ENCODE results near the gene PIK3R1.
"Not testable (repeated sequence)": the region's sequence is repeated elsewhere in the genome, so short reads cannot be mapped to it uniquely, and the experiment has no call there.

PIK3R1 gene

DNA sequence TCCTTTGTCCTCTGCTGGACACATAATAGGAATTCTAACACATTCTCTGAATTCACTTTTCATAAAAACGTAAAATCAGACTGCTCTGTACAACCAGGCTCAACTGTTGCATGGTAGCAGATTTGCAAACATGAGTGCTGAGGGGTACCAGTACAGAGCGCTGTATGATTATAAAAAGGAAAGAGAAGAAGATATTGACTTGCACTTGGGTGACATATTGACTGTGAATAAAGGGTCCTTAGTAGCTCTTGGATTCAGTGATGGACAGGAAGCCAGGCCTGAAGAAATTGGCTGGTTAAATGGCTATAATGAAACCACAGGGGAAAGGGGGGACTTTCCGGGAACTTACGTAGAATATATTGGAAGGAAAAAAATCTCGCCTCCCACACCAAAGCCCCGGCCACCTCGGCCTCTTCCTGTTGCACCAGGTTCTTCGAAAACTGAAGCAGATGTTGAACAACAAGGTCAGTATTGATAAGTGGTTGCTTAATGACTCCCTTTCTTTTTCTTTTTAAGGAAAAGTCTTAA is 11.1 kb downstream of the PIK3R1 start:
- no peak for DNase-seq

DNA sequence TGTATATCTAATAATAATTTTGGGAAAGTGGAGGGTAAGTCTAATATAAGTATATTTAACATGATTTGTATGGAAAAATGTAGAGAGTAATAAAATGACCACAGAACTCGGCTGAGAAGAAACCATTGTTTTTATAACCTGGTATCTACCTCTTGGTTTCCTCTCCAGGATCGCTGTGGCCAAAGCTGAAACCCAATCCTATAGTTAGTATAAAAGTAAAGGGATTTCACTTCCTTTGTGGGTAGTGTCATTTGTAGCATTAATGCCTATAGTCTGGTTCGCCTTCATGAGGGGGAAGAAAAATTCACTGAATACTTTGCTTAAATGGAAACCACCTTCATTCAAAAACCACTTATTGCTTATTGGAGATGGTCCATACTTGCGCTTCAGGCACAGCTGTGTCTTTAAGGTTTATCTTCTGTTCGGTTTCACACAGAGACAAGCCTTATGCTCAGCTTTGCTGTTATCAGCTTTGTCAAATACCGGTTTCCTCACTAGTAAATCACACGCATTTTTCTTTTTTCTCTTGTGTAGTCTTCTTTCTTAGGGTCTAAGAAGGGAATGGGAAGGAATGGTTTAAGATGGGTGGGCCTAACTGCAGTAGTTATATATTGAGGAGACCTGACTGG is 12.1 kb downstream of the PIK3R1 start:
- no peak for DNase-seq

DNA sequence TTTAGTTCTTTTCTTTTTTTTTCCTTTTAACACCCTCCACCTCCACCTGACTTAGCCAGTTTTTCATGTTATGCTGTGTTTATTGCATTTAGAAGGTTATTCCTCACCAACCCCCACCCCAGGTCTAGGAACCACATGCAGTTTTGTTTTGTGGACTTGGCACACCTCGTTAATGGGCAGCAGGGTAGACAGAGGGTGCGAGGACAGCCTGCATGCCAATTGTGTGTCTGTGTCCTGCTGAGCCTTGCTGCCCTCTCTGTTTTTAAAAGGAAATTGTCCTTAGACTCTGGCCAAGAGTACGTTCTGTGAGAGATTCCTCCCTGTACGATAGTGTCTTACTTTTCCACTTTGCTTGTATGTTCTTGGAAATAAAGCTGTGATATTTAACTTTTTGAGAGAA is 13.9 kb downstream of the PIK3R1 start:
- DNase-seq = no peak

DNA sequence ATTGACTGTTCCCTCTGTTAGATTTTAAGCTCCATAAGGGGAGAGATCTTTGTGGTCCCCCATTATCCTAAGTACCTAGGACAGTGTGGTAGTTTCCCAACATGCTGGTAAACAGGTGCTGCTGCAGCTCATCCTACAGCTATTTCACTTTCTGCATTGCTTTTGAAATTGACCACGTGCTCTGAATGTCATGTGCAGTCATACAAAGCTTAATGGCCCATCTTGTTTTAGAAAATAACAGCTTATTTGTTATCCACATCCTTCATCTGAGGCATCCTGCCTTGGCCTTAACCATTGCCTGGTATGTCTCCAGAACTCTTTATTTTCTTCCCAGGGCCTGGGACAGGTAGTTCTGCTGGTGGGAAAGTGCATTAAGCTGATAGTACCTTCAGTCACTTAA is 14.7 kb downstream of the PIK3R1 start:
- DNase-seq = no peak

DNA sequence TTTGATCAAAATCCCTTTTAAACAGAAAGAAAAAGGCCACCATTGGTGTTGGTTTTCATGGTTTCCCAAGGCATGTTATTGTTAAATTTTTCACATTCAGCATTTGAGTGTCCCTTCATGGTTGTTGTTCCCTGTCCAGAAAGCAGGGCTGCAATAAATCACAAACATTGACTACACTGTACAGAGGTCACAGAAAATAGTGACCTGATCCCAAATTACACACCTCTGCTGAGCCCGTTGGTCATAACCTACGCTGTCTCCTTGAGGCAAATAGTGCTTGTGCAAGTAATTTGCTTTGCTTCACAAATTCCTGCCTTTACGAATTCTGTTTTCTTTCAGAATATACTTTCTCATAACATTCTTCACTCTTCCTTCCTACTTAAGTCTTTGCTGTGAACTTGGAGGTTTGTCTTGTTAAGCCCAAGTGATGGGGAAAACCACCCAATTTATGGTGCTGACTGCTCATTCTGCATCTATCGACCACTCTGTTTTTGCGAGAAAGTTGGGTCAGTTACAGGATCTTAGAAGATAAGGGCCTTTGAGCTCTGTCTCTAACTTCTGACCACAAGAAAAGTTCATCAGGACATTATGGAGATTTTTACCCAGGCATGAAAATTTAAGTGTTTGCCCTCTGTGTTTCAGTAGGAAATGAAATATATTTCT is 16.0 kb downstream of the PIK3R1 start:
- no peak for DNase-seq

DNA sequence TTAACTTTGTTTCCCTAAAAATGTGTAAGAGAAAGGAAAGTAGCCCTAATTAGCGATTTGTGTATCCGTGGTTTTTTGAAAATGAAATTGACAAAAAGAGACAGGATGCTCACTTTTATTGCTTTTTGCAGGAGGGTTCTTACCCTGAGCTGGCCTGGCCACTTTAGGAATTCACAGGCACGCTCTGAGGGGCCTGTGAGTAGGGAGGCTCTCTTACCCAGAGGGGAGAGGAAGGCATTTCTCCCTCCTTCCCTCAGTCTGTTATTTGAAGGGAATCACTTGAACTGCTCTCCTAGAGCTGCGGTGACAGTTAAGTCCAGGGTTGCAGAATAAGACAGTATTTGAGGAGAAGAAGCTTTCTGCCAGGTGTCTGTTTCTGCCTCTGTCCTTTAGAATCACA is 16.7 kb downstream of the PIK3R1 start:
- no peak for DNase-seq

DNA sequence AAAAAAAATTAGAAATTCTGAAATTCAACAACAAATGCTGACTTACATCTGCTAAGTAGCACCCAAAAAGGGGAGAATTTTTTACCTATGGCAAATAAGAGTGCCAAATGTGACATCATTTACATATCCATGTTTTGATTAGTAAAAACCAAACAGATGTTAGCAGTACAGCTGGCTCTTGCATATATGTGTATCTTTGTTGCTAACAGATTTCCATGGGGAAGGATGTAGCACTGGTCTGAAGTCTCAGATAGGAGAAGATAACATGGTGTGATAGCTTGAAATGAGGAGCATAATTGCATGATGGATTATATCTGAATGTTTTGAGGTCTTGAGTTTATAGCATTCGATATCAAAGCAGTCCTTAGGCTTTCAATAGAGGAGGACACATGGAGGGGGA is 17.5 kb downstream of the PIK3R1 start:
- DNase-seq = no peak

DNA sequence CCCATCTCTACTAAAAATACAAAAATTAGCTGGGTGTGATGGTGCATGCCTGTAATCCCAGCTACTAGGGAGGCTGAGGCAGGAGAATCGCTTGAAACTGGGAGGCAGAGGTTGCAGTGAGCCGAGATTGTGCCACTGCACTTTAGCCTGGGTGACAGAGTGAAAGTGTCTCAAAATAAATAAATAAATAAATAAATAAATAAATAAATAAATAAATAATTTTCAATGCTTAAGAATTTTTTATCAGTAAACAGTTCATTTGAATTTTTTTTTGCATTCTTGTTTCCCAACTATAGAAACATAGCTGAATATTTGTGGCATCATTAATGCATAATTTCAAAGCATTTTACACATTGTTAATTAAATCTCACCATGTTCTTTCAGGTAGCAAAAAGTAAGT is 19.7 kb downstream of the PIK3R1 start:
- DNase-seq = not testable (repeated sequence)

DNA sequence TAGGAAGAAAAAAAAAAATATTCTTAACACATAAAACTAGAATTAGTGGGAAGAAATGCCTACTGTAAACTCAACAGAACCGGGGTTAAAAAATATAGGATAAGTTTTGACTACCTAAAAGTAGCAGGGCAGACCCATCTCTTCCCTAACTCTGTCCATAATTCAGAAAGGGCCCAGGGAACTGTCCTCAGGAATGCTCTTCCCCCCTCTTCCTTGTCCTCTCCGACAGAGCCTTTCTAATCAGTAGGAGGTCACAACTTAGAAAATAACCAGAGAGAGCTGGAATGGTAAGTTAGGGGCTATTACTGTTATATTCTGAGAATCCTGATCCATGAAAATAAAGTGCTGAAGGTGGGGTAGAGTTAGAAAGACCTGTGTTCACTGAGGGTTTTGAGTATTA is 22.2 kb downstream of the PIK3R1 start:
- no peak for DNase-seq

DNA sequence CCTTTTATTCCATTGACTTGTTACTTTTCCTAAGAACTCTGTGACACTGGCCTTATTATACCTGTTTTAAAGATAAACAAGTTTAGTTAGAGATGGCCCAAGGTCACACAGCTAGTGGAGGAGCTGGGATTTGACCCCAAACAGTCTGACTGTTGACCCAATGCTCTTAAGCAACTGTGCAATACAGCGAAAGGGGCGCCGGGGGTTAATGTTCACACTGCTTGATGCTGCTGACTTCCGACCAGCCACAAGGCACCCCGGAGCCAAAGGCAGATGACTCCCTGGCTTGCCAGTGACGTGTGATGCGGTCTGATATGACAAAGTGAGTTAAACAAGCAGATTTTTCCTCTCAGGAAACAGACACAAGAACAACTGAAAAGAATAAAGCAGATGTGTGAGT is 23.9 kb downstream of the PIK3R1 start:
- DNase-seq = peak; percentile 63

DNA sequence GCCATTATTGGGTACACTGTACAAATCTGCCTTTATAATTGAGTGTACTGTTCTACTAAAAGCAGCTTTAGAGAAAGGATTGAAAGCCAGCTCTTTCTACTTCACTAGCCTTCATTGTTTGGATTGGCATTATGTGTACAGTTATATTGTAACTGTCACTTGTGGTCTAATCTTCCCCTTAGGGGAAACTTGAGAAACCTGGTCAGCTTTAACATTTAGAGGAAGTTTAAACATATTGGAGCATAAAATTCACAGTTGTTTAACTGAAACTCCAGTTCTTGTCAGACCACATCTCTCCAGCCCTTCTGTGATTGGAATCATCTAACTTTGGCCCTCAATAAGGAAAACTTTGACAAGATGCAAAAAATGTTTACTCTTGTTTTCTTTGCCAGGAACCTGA is 24.6 kb downstream of the PIK3R1 start:
- DNase-seq = no peak

DNA sequence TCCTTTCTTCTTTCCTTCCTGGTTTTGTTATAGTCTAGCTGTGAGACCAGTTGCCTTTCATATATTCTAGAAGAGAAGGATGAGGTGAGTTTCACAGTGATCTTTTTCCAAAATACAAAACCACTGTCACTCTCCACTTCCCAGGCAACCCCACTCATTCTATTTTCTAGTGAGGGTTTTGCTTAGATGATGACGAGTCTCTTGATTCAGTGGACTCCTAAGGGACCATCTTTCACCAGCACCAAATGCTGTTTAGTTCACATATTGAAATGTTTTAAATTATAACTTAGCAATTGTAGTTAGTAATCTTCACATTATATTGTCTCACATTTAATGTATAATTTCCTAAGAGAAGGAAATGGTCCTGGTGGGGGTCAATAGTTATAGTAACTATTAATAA is 25.2 kb downstream of the PIK3R1 start:
- no peak for DNase-seq

DNA sequence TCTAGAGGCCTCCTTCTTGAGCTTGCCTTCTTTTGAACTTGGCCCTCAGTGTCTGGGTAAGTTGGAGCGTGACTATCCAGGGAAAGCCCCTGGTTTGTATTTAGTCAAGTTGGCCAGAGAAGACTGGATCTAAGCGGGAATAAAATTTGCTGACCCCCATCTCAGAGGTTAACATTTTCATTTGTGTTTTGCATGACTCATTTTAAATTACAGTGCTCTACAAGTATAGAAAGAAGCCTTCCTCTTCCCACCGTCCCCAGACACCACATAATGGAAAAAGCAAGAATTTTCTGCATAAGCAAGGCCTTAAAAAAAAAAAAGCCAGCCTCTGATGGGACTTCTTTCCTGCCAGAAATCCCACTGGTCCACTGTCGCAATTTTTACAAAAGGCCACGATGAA is 27.2 kb downstream of the PIK3R1 start:
- no peak for DNase-seq

DNA sequence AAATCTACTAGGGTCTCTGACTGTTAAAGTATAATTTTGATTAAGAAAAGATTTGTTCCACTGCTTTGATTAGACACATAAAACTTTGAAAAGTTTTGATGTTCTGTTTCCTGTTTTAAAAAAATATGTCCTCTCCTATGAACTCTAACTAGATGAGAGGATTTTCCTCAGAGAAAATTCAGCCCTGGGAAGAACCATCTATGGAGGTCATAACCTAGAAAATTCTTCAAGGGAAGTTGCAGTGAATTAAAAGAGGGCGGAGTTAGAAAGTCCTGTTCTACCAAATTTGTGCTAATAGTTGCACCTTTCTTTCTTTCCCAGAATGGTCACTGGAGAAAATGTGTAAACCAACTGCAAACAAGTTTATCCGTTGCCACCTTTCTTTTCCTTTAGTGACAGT is 27.7 kb downstream of the PIK3R1 start:
- no peak for DNase-seq

DNA sequence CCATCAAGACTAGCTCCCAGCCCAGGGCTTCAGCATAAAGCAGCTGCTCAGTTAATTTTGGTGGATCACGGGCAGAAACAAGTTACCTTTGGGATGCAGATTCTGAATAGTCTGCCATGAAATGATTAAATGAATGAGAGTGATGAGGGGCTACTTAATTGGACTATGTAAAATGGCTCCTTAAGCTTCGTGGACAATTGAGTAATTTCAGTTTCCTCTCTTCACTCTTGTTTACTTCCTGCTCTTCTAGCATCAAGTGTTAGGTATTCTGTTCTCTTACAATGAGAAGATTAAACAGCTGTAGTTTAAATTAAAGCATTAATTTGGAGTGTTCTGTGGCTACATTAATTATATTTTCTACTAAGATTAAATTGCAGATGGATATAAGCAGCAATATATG is 28.1 kb downstream of the PIK3R1 start:
- no peak for DNase-seq

DNA sequence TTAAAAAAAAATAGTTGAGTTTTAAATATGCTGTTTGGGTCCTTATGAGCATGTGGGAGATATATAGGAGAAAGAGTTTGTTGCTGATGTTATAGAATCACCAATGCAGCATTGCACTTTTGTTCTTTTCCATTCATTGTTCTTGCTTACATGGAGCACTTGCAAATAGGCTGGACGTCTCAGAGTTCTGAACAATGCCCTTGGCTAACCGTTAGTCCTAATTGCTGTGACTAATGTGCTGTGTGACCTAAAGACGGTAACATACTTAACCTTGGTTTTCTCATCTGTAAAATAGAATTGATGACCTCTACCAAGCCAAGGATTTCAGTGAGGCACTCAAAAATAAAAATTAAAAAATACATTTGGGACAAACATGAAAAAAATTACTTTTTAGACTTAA is 29.8 kb downstream of the PIK3R1 start:
- DNase-seq = no peak

DNA sequence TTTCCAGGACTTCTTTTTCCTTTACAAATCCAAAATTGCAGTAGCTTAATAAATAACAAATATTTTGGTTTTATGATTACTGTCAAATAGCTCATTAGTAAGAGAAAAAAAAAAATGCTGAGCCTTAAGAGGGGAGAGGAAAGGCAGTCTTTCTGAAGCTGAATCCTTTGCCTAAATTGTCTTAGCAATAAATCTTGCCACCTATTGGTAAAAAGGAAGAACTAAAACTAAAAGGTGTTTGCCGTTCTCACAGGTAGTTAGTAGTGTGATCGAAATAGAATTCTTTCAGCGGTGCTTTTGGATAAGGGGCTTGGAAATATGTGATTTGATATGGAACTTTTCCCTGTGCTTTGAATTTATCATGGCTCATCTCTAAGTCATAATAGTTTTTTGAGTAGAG is 31.2 kb downstream of the PIK3R1 start:
- DNase-seq = no peak

DNA sequence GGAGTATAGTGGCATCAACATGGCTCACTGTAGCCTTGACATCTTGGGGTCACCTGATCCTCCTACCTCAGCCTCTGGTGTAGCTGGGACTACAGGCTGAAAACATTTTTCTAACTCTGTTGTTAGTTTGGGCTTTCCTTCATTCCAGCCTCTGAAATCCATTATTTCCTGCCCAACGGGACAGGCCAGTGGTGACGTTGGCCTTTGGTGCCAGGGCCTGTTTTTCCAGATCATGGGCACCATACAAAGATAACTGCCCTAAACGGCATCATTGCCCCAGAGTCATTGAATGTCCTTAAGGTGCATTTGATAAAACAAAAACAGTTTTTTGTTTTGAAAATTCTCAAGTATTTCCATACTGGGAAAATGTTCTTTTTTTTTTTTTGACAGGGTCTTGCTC is 32.1 kb downstream of the PIK3R1 start:
- DNase-seq = no peak

DNA sequence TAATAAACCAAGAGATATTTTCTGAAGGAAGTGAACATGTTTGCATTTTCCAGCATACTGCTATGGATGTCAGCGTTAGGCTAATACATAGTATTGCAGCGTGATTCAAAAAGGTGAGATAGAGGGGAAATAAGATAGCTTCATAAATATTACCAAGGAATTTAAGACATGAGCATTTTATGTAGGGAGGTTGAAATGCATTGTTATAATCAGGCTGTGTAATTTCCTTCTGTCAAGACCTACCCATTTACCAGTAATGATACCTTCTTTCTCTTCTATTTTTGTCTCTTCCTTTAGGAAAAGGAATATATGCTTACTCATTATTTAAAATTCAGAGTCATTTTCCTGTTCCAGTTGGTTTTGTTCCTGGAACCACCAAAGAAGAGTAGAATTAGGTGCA is 33.3 kb downstream of the PIK3R1 start:
- no peak for DNase-seq

DNA sequence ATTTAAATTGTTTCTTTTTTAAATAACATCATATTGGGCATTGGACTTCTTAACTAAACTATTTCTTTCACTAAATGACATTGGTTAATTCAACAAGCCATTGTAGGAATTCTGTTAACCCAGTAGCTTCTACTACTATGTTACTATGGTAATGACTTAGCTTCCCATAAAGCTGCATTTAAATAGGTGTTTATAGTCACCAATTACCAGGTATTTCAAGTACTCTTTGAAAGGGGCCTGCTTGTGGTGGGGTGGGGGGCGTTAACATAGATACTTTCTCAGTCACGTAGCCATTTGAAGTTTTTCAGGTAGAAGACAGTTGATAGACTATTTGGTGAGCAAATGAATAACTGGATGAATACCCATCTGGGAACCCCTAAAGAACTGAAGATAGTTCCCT is 34.0 kb downstream of the PIK3R1 start:
- DNase-seq = no peak

DNA sequence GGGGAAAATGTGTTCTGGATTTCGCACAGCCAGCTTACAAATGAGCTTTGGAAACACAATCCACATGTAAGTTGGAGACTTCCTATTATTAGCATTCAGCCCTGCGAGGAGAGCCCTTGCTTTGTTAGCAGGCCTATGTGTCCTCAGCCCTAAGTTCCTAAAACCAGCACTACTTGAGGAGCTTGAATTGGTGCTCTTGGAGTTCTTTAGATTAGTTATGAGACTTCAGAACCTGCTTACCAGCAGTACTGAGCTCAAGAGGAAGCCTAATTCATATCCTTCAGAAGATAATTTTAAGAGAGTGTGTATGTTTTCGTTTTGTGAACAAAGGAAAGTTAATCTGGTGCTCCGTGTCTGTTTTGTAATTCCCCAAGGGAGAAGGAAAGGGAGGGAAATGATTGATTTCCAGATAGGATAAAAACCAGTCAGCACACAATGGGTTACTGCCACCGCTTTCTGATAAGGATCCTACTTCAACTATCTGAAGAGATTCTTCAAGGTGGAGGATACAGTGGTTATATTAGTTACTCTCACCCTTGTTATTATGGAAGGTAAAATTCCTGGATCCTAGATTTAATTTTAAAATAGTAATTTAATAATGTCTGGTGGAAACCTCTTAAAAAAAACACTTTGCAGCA is 35.2 kb downstream of the PIK3R1 start:
- DNase-seq = no peak

DNA sequence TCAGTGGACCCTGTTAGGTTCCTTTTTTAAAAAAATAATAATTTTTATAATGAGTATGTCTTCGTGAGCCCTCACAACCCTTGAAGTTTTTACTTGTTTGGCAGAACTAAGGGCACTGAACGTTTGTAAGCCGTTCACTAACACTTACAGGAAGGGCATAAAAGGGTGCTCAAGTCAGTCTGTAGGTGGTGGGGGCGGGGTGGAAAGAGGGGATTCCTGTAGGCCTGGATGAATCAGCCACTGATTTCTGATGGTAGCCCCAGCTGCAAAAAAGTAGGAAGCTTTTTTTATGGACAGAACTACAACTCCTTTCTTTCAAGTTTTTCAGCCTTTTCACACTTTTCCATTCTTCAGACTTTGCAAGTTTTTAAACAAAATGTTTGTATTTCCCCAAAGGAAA is 35.8 kb downstream of the PIK3R1 start:
- peak; percentile 29 for DNase-seq

DNA sequence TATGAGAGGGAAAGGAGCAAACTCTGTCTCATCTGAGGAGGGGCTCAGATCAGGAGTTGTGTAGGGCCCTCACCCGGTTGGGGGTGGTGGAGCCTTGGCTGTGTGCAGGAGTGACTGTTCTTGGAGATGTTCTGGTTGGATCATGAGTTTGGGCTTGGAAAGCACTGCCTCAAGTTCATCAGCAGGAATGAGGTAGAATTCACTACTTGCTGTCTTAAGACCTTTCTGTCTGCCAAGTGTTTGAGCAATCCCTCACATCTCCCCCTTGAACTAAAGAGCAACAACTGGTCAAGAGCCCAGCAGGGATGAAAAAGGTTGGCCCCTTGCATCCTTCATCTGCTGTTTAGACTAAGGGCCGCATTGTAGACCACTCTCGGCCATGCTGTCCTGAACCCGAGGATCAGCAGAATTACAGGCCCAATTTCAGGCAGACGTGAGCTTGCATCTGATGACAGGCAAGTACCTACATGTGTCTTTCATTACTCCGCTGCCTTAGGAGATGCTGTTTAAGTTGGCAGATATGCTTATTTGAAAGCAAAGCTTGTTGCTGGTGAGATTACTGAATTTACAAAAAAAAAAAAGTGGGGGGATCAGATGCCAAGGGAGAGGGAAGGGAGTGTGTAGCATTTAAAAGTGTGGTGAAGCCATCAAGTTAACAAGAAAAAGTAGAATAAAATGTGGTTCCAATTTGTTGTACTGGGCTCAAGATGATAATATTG is 36.4 kb downstream of the PIK3R1 start:
- no peak for DNase-seq
